GM18951 (cell line): ENCODE results near the gene FAM13B.
"Not testable (repeated sequence)": the region's sequence is repeated elsewhere in the genome, so short reads cannot be mapped to it uniquely, and the experiment has no call there.

Experiments
- POLR2A ChIP-seq: IDR thresholded peaks from 4 replicates; pipeline ENCODE4 v1.6.1; 2011; ENCODE audit warnings: mild to moderate bottlenecking; ENCODE audit not compliant: insufficient read length, insufficient read depth; ENCODE audit errors: extremely low read depth
- in situ Hi-C: fragments of 300-500 bp; cut with MboI; formaldehyde crosslinking; loops from one replicate; pipeline ENCODE4 v1.12.0; 2022; ENCODE audit warnings: low sequenced_read_pairs, mixed read lengths, inconsistent platforms; ENCODE audit not compliant: unreplicated experiment

FAM13B gene

DNA sequence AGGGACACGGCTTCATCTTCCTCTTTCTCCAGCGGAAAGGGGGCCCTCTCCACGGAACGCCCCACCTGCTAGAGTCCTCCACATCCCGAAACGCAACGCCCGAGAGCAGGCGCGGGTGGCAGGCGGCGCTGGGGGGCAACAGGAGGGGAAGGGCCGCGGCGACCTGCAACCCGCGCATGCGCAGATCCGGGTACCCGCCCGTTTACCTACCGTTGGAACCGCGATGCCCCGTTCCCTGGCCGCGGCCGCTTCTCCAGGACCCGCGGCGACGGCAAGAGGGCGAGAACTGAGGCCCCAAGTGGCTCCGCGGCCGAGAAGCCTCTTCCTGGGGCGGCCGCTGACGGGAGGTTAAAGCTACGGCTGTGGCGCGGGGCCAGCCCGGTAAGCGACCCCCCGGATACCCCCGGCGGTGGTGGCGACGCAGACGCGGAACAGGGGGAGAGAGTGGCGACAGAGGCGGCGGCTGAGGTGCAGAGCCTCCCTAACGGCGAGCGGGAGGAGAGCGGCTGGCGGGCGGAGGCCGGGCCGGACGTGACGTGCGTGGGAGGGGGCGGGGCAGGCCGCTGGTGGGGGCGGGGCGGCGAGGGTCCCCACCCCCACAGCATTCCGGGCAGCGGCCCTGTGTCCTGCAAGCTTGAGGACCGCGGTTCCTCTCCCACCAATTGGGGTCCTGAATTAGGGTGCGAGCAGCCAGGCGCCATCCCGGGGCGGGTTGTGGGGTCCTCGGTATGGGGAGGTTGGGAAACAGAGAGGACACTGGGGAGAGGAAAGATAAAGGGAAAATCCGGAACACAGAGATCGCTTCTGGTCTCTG, at the start of gene FAM13B:
Gene FAM13B, minus strand, starts transcription at position 508 of the 814 bp plus-strand sequence. CDS start 13,968 bp downstream, outside the sequence.
- TF ChIP-seq POLR2A: peak; percentile 90
- in situ Hi-C loops: no loop called here

DNA sequence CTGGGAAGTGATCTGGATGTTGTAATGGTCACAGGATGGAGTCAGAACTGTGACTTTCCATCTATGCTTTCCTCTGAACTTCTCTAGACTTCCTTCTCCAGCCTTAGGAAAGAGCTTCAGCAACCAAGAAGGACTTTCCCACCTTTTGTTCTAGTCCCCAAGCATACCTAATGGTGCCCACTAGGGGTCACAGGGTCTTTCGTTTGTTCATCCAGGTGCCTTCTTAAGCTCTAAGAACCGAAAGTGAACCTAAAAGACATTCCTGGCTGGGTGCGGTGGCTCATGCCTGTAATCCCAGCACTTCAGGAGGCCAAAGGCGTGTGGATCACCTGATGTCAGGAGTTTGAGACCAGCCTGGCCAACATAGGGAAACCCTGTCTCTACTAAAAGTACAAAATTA, 49.2 kb upstream of the FAM13B start:
- in situ Hi-C loops: loop anchor here (10.0 kb wide), 1 partner anchor 53 kb away; the partner anchor contains the start of gene NME5
- TF ChIP-seq POLR2A: no peak

DNA sequence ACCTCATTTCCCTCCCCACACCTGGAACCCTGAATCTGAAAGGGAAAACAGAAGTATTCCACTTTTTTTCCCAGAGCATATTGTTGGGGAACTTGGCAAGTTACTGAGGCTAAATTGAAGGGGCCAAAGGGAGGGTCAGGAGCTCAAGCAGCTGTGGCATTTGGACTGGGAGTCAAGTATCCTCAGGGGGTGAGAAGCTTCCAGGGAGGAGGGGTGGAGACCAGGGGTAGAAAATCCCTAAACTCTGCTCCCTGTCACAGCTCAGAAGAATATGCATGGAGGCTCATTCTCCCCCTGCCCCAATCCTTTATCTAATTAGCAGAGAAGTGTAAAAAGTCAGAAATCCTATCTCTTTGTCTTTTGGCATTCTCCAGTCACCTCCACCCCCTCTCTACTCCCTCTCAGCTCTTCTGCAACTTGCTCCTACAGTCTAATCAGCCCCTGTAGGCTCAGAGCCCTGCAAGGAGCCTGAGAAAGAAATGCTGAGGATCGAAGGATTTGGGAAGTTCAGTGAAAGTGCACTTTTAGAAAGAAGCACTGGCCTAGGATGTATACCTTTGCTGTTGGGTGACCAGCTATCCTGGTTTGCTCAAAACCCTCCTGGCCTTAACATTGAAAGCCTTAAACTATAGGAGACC, 45.2 kb upstream of the FAM13B start:
- TF ChIP-seq POLR2A: no peak
- in situ Hi-C loops: no loop called here

DNA sequence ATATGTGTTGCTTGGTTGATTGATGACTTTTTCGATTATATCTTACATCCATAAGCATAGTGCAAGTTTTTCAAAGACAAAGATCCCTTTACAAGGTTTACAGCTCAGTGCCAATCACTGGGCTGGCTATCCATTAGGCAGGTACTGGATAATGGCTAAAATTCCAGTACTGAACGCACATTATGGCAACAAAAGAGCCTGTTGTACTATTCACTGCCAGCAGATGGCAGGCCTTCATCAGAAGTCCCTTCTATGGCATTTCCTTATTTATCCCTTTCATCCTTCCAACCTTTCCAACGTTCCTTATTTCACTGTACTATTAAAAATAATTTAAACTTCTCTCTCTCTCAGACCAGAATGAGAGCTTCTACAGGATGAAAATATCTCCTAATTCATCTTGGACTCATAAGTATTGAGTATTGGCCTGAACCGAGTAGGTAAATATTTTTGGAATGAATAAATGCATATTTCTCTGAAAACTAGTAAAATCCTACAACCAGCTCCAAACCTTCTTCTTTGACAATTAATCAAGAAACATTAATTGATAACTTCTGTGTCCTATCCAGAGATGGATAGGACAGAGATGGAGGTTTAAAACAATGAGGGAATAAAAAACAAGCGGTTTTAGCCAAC, 44.3 kb upstream of the FAM13B start:
- in situ Hi-C loops: no loop called here
- no peak for TF ChIP-seq POLR2A

DNA sequence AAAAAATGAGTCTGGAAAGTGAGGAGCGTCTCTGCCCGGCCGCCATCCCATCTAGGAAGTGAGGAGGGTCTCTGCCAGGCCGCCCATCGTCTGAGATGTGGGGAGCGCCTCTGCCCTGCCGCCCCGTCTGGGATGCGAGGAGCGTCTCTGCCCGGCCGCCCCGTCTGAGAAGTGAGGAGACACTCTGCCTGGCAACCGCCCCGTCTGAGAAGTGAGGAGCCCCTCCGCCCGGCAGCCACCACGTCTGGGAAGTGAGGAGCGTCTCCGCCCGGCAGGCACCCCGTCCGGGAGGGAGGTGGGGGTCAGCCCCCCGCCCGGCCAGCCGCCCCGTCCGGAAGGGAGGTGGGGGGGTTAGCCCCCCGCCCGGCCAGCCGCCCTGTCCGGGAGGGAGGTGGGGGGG, 37.1 kb upstream of the FAM13B start:
- in situ Hi-C loops: not testable (repeated sequence)

DNA sequence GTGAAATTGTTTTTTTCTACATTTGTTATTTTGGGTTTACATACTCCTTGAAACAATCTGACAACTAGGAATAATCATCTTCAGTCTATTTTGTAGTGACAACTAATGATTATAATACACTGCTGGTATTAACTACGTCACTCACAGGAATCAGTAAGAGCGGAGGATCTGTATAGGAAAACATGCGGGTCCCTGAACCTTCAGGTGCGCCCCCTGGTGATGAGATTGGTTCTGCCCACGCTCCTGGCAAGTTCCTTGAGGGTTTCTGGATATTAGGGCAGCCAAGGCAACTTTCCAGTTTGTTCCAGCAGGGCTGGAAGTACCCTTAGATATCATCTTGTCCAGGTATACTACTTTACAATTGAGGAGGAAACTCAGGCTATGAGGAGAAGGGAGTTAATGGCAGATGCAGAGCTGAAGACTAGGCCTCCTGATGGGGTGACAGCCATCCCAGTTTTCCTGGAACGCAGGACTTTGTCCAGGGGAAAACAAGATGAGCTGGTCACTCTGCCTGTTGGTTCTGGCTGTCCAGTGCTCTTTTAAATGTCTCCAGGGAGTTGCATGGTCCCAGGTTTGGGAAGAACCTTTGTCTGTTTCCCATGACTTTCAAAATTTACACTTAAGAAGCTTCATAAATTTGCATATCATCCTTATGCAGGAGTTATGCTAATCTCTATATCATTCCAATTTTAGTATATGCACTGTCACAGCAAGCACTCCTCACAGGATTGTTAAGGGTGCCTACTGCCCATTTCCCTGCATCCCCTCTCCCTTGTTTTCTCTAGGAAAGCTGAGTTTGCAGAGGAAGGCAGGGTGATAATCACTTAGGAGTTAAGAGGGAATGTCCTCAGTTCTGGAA, 36.1 kb upstream of the FAM13B start:
- in situ Hi-C loops: no loop called here
- no peak for TF ChIP-seq POLR2A

DNA sequence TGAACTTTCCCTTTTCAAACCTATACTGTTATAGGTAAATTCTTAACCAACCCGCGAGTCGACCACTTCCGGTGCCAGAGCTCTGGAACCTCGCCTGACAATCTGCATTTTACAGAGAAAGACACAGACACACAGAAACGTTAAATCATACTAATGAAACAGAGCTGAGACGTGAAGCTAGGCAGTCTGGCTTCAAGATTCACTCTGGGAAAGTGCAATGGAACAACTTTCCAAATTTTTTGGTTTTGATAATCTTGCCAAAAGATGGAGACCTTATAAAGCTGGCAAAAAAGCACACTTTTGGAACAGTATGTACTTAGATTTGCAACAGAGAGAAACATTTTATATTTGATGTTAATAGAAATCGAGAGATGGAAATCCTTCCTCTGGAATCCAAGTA, 35.1 kb upstream of the FAM13B start:
- TF ChIP-seq POLR2A: no peak
- in situ Hi-C loops: no loop called here

DNA sequence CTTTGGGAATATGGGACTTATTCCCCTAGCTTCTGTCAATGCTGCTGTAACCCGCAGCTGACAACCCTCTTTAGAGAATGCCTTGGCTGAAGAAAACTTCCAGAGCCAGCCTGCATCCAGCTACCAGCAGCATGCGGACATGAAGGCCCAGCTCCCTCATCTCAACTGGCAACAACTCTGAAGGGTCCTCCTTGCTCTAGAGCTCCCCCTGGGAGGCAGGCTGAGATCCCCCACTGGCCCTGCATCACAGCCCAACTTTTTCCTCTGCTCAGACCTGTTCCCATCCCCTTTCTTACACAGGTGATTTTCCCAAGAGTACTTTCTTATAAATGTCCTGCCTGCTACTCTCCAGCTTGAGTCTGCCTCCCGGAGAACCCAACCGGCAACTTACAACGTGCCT, 32.2 kb upstream of the FAM13B start:
- in situ Hi-C loops: no loop called here
- no peak for TF ChIP-seq POLR2A

DNA sequence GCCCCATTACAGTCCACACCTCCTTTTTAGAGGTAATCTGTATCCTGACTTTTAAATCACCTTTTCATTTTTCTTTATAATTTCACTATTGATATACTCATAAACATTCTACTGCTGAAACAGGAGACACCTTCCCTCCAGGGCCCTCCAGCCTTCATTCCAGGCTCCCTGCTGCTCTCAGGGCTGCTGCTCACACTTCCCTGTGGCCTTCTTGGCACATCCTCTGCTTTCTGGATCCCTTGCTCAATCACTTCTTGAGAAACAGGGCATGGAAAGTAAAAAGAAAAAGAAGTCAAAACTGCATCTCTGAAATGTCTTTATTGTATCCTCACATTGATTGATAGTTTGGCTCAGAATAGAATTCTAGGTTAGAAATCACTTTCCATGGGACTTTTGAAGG, 31.6 kb upstream of the FAM13B start:
- in situ Hi-C loops: no loop called here
- TF ChIP-seq POLR2A: no peak

DNA sequence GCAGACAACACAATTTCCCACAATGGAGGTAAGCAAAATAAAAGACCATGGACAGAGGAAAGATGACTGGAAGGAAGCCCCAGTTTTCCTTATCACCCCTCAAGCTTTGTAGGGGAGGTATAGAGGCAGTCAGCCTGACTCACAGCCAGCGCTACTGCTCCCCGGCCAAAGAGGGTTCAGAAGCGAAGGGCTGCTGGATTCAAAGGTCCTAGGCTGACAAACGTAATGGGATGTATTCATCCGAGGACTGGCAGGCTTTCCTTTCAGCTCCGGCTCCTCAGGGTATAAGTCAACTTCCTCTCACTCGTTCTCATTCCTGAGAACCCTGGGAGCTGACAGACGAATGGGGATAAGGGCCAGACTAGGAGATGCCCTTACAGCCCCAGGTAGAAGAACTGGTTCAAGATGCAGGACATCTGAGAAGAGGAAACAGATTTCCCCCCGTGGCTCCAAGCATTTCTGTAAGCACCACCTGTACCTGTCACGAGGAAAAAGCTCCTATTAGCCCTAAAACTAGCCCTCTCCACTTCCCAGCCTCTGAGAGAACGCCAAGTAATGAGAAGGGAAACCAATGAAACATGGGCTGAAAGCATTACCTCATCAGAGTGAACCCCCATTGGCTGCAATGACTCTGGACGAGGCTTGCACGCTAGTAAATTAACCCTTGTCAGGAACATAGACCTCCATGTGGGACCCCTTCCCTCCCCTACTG, 22.1 kb upstream of the FAM13B start:
- in situ Hi-C loops: no loop called here
- no peak for TF ChIP-seq POLR2A

DNA sequence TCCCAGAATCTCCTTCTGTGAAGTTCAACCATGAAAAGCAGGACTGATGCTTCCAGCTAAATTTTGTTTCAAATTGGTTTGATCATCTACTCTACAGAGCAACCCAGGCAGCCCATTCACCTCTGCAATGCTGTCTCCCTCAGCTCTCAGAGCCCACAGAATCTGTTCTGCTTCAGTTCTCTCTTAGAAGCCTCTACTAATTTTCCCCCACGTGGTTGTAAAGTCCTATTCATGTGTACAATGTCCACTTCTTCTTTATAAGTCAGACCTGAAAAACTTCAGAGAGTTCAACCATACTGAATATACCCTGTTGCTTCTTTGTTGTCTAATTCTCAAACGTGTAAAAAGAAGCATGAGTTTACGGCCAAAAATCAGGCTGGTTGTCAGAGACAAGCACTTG, 21.3 kb upstream of the FAM13B start:
- no peak for TF ChIP-seq POLR2A
- in situ Hi-C loops: no loop called here

DNA sequence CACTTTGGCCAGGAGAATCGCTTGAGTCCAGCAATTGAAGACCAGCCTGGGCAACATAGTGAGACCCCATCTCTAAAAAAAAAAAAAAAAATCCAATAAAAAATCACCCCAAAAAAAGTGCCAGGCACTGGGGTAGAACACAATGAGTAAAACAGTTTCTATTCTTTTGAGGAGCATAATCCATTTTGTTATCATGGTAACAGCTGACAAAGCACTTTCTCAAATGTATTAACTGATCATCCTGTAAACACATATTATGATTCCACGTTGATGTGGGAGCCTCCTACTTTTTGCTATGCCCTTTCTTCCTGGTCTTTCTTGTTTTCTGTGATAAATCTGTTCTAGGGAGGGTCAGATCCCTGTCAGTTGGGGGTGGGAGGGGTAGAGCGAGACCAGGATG, 20.7 kb upstream of the FAM13B start:
- in situ Hi-C loops: no loop called here

DNA sequence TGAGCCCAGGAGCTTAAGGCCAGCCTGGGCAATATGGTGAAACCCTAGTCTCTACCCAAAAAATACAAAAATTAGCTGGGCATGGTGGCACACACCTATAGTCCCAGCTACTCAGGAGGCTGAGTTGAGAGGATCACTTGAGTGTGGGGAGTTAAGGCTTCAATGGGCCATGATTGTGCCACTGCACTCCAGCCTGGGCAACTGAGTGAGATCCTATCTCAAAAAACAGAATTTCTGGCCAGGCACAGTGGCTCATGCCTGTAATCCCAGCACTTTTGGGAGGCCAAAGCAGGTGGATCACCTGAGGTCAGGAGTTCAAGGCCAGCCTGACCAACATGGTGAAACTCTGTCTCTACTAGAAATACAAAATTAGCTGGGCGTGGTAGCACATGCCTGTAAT, 19.8 kb upstream of the FAM13B start:
- in situ Hi-C loops: not testable (repeated sequence)

More for the DNA sequence above, 20.7 kb upstream of the FAM13B start:
- TF ChIP-seq POLR2A: no peak
